ENCODE data around the gene MTREX. TPM values are rescaled to one million over a fixed set of nuclear protein-coding genes. Genes with fewer than 3 reads are reported as not detected.

MTREX gene
- total and polyA plus RNA-seq, 2 experiments from 2014 or later: 19.0 to 66.0 TPM

- H2AFZ ChIP-seq: no peak overlapping the region
- H4K20me1 ChIP-seq (ENCODE audit: insufficient read depth, poor library complexity, severe bottlenecking): no peaks in the 10 kb centered on the region
- peaks cover 16% of the 10 kb centered on the region for H3K4me1 ChIP-seq (ENCODE audit: insufficient read depth)
- no peaks in the 10 kb centered on the region for H3K9me2 ChIP-seq (replicated peaks; ENCODE audit: insufficient read depth)
- no peak overlapping the region for H3K4me3 ChIP-seq
- no peaks in the 10 kb centered on the region for H3K79me2 ChIP-seq
- no peaks in the 10 kb centered on the region for H3K27me3 ChIP-seq
- no peaks in the 10 kb centered on the region for H3K9me3 ChIP-seq (ENCODE audit: low read depth)
- H3K4me2 ChIP-seq: no peak overlapping the region
- H3K36me3 ChIP-seq (replicated peaks; ENCODE audit: insufficient read depth, low read depth): no peaks in the 10 kb centered on the region
- TF ChIP-seq EZH2 (IDR thresholded peaks at IDR 0.05; ENCODE audit: borderline replicate concordance) (no peak), CTCF (IDR thresholded peaks at IDR 0.05; ENCODE audit: poor library complexity) (no peak), EZH2phosphoT487 (IDR thresholded peaks at IDR 0.05; ENCODE audit: low read depth, severe bottlenecking, unreplicated experiment) (no peak)
- H3K27ac ChIP-seq: peak overlapping the region; percentile 16
- no peak for DNase-seq (ENCODE audit: low spot score)
These were observed 111.5 kb downstream of the MTREX start for GRCh38 chr5:55418994-55419968.

- Histone ChIP-seq H3K4me1 (ENCODE audit: insufficient read depth) (peaks cover 16% of the 10 kb centered on the region), H4K20me1 (ENCODE audit: insufficient read depth, poor library complexity, severe bottlenecking) (no peaks in the 10 kb centered on the region), H3K79me2 (no peaks in the 10 kb centered on the region), H3K27ac (peak overlapping the region; percentile 18), H3K9me2 (replicated peaks; ENCODE audit: insufficient read depth) (no peaks in the 10 kb centered on the region), H3K27me3 (no peaks in the 10 kb centered on the region), H3K36me3 (replicated peaks; ENCODE audit: insufficient read depth, low read depth) (no peaks in the 10 kb centered on the region), H3K9me3 (ENCODE audit: low read depth) (no peaks in the 10 kb centered on the region), H2AFZ (no peak overlapping the region), H3K4me2 (no peak overlapping the region), H3K4me3 (no peak overlapping the region)
- 76% methylated on average over 4 of the region's 4 CpGs for WGBS (ENCODE audit: low lambda C conversion rate, missing lambda C conversion rate)
- DNase-seq (ENCODE audit: low spot score): no peak
- no peak for TF ChIP-seq EZH2 (IDR thresholded peaks at IDR 0.05; ENCODE audit: borderline replicate concordance)
- TF ChIP-seq CTCF (IDR thresholded peaks at IDR 0.05; ENCODE audit: poor library complexity): no peak
These were observed 113.3 kb downstream of the MTREX start for GRCh38 chr5:55421074-55421529.

- no peaks in the 10 kb centered on the region for H3K27me3 ChIP-seq
- H3K4me2 ChIP-seq: no peak overlapping the region
- no peaks in the 10 kb centered on the region for H3K9me2 ChIP-seq (replicated peaks; ENCODE audit: insufficient read depth)
- peaks cover 21% of the 10 kb centered on the region for H3K79me2 ChIP-seq
- TF ChIP-seq CTCF (IDR thresholded peaks at IDR 0.05; ENCODE audit: poor library complexity): no peak
- TF ChIP-seq EZH2 (IDR thresholded peaks at IDR 0.05; ENCODE audit: borderline replicate concordance): no peak
- no peak for TF ChIP-seq EZH2phosphoT487 (IDR thresholded peaks at IDR 0.05; ENCODE audit: low read depth, severe bottlenecking, unreplicated experiment)
- no peaks in the 10 kb centered on the region for H4K20me1 ChIP-seq (ENCODE audit: insufficient read depth, poor library complexity, severe bottlenecking)
- no peaks in the 10 kb centered on the region for H3K36me3 ChIP-seq (replicated peaks; ENCODE audit: insufficient read depth, low read depth)
- no peak overlapping the region for H2AFZ ChIP-seq
- no peaks in the 10 kb centered on the region for H3K4me1 ChIP-seq (ENCODE audit: insufficient read depth)
- DNase-seq (ENCODE audit: low spot score): no peak
- H3K9me3 ChIP-seq (ENCODE audit: low read depth): no peaks in the 10 kb centered on the region
- WGBS (ENCODE audit: low lambda C conversion rate, missing lambda C conversion rate): 100% methylated on average over 4 of the region's 4 CpGs
- H3K4me3 ChIP-seq: no peak overlapping the region
- H3K27ac ChIP-seq: no peak overlapping the region
These were observed 118.7 kb downstream of the MTREX start for GRCh38 chr5:55426455-55426854.

All from hepatocyte (in vitro differentiated cells).